Adipose tissue (tissue), 3 donors: Measurements from ENCODE around the gene PHC2. TPM values are rescaled to one million over a fixed set of nuclear protein-coding genes. Genes with fewer than 3 reads are reported as not detected.

ENCODE experiments used
- H3K27ac ChIP-seq: one replicate; pipeline ENCODE4 v1.5.1; 2013; ENCODE audit warnings: low read depth, low read length
- WGBS, 3 donors: extraction: QIAGEN DNeasy Blood & Tissue Kit; methylation state at CpG; one replicate each; pipeline ENCODE4 v1.1.7; 2013; 5-methylcytosine and 5-hydroxymethylcytosine counted together
- polyA plus RNA-seq, 3 donors: library from polyadenylated mRNA; stranded (reverse); fragments of 200-250 nt; gene quantifications; one replicate each; pipeline ENCODE4 v1.2.3, GENCODE V29; 2013
- donor health status: healthy with polysubstance abuse.
- donor health status: Bipolar disorder and iron deficiency.
- donor health status: healthy.

PHC2 gene
- polyA plus RNA-seq, 3 donors, result 44.7 to 150 (median 126) TPM

DNA sequence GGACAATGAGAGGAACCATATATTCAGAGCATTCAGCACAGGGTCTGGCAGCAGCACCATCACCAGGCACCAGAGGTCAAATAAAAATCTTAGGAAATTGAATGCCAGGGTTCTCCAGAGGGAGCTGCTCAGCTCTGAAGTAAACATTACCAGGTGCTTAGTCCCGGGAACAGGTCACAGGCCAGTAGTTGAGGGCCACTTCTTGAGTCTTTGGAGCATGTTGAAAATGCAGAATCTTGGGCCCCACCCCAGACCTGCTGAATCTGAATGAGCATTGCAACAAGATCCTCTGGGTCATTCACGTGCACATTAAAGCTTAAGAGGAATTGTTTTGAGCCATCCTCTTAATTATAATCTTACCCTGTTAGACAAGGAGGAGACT is 33.8 kb downstream of the PHC2 start:
- no peak overlapping the region for H3K27ac ChIP-seq
- 68 to 84% (median 81%) methylated on average over 2 of the region's 2 CpGs for WGBS, 3 donors

DNA sequence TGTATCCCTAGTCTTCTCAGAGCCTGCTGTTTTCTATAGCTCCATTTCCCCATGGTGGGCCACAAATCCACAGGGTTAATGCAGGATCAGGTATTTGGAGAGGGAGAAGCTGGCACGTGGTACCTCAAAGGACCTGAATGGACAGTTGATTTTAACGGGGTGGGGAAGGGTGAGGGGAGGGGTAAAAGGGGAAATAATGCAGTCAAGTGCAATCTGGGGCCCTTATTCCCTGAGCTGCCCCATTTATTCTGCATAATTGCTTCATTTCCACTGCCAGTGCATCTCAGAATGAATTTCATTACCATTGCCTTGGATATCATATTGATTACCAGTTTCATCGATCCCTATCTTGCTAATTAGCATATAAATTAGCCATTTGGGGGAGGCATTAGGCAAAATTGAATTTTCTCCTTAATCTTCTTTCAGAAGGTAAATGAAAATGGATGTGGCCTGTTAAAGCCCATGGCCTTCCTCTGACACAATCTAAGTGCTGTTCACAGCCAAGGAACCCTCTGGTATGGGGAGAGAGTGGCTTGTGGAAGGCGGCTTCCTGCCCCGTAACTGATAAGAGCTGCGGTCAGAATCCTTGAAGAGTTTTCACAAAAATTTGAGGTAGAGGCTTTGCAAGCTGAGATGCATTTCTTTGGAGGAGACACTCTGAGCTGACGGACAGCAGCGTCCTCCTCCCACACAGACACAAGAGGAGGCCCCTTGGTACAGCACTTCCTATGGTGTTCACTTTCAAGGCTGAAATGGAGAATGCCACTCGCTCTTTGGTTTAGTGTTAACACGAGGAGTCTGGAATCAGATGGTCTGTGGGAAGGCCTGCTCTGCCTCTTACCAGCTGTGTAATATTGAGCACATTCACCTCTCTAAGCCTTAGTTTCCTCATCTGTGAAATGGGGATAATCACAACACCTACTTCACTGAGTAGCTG is 34.4 kb downstream of the PHC2 start:
- H3K27ac ChIP-seq, result no peak overlapping the region
- WGBS, 3 donors, result 53 to 74% (median 59%) methylated on average over 10 of the region's 10 CpGs

DNA sequence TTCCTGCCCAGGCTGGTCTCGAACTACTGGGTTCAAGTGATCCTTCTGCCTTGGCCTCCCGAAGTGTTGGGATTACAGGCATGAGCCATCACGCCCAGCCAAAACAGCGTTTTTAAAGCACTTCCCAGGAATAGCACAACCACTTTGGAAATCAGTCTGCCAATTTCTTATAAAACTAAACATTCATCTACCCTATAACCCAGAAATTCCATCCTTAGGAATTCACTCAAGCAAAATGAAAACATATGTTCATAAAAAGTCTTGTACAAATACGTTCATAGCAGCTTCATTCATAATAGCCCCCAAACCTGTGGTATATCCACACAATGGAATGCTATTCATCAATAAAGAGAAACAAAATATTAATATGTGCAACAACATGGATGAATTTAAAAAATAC is 36.1 kb downstream of the PHC2 start:
- H3K27ac ChIP-seq, result no peak overlapping the region
- 77 to 81% (median 79%) methylated on average over 5 of the region's 5 CpGs for whole genome bisulfite sequencing, 3 donors

DNA sequence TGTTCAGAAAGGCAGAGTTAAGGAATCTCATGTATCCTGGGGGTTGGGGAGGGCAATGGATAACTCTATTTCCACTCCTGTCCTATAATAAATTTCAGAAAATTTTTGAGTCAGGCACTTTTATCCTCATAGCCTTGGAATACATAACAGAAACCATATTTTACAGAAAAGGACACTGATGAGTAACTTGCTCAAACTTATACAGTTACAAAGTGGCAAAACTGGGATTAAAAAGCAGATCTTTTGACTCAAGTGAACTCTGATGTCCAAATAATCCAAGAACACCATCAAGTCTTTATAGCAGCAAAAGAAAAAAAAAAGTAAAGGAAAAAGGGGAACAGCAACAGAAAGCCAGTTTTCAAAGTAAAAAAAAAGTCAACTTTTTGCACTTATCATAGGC is 36.9 kb downstream of the PHC2 start:
- H3K27ac ChIP-seq, result no peak overlapping the region

DNA sequence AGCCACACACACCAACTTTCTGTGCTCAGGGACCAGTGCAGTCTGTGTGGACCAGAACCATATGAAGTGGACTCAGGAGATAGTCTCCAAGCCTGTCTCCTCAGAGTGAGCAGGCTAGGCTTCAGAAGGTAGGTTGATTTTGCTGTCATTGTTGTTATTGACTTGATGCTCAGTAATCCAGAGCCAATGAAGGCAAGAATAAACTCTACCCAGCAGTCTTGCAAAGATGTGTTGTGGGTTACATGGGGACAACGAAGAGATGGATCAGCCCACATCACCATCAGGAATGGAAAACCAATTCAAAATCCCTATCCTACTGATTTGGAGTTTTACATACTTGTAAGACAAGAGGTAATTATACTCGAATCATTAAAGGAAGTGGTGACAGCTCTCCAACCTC is 37.4 kb downstream of the PHC2 start:
- no peak overlapping the region for H3K27ac ChIP-seq
- WGBS, 3 donors, result 64 to 87% (median 67%) methylated on average over 2 of the region's 2 CpGs

DNA sequence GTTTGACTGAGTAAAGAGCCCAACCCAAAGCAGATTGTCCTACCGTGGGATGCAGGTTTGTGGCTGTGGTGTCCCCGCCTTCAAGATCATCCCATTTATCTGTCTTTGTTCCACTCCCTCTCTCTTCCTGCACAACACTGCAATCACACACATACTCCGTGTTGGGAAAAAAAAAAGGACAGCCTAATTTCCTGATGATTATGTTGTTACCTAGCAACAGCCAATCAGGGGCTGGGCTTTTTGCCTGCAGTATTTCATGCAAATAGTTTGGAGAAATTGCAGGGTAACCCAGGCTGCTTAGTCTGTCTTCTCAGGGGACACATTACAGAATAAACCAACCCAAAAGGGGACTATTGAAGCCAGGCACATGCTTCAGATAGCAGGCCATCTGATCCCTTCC is 38.3 kb downstream of the PHC2 start:
- 46 to 58% (median 52%) methylated on average over 3 of the region's 3 CpGs for WGBS, 3 donors

DNA sequence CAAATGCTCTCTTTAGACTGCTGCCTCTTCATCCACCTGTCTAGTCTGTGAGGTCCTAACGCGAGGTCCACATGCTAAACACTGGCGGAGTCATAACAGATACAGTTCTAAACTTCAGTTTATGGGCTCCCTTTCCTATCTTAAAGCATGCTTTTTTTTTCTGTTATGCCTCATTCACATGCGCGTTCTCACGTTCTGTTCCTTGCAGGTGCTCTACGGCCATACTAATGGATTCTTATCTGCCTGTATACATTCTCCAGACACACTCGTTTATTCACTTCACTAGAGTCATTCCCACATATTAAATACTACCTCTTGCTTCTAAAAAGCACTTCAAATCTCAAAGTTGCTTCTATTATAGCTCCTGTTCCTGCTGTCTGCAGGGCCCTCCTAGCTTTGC is 38.7 kb downstream of the PHC2 start:
- H3K27ac ChIP-seq, result no peak overlapping the region
- 82 to 90% (median 89%) methylated on average over 8 of the region's 8 CpGs for WGBS, 3 donors

More for the DNA sequence above, 38.3 kb downstream of the PHC2 start:
- no peak overlapping the region for H3K27ac ChIP-seq

DNA sequence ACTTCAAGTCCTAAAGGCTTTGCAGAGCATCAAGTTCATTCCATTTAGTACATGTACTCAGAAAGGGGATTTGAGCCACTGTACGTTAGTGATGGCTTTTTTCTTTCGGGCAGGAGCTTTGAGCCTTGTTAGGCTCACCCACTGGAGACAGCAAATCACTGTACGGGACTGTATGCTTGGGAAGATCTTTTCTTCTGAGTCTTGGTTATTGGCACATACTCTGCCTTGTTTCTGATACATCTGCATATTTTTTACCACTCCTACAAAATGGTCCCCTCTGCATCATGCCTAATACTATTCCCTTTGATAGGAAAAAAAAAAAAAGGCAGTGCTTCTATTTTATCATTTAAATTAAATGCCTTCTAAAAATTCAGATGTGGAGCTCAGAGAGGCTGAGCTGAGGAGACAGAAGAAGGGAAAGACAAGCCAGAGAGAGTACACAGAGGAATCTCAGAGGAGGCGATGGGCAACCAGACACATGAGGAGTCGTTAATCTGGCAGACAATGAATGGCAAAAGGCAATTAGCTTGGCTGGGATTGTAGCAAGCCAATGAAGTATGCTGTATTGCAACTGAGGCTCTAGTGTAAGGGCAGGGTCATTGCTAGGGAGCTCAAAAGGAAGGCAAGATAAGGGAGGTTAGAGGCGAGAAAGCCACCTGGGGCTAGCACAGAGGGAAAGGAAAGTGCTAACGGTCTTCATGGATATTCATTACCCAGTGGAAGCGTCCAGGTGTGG is 39.4 kb downstream of the PHC2 start:
- 83 to 86% (median 86%) methylated on average over 8 of the region's 8 CpGs for WGBS, 3 donors
- H3K27ac ChIP-seq, result no peak overlapping the region

DNA sequence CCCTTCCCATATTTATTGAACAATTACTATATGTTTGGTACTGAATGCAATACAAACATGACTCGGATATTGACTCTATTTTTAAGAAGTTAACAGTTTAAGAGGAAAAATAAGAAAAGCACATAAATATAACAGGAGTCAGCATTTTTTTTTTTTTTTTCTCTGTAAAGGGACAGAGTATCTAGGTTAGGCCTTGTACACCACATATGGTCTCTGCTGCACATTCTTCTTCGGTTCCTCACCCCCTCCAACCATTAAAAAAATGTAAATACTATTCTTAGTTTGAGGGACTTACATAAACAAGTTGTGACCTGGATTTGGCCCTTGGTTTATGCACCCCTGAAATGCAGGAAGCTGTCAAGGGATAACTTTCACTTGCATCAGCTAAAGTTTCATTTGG is 40.4 kb downstream of the PHC2 start:
- no peak overlapping the region for H3K27ac ChIP-seq
- WGBS, 3 donors, result 77 to 87% (median 81%) methylated on average over 2 of the region's 2 CpGs

DNA sequence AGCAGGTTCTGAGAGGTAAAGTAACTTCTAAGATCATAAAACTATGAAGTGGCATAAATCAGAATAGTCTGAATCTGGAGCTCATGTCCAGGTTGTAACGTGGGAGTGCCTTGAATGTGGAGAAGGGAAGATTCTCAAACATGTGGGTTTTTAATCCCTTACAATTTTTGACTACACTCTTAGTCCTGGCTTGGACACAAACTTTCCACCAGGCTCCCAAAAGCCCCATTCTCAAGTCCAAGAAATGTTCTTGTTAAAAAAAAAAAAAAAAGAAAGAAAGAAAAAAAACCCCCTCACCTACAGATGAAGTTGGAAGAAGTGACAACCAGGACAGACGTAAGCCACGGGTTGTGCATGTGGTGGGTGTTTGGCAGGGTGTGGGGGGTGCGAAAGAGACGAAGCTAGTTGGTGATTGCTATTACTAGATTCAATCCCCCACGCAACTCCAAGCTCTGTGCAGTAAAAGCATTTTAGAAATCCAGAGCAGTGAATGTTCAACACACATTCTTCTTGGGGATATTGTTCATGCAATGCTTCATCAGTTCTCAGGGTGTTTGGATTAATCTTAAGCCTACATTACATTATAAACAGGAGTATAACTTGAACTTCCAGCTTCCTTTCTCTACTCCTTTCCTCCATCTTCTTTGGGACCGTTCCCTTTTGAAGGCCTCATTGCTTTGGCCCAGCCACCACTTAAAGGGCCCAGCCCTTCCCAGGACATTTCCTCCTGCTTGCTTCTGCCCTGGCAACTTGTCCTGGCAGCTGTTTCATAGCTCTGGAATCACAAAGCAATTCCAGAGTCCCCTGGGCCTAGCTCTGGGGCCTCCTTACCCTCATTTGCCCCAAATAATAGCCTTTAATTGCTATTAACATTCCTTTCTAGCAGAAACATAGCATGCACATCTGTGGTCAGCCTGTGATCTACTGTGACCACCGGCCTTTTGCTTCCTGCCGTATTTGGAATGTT is 41.8 kb downstream of the PHC2 start:
- no peak overlapping the region for H3K27ac ChIP-seq
- 60 to 75% (median 70%) methylated on average over 9 of the region's 9 CpGs for WGBS, 3 donors

DNA sequence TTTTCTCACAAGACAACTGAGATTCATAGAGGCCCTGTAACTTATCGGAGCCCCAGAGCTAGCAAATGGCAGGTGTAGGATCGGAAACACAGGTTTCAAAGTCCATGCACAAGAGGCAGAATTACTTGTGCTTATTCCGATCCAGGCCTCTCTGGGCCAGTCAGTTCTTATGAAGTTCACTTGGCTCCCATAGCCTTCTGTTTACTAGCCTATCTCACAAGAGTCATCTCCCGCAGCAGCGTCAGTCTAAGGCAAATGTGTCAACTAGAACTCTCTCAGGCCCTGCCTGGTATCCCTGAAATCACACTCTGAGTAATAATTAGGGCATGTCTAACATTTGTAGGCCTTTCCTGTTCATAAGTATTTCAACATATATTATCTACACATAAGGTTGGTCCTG is 43.3 kb downstream of the PHC2 start:
- no peak overlapping the region for H3K27ac ChIP-seq
- 72 to 96% (median 95%) methylated on average over 5 of the region's 5 CpGs for WGBS, 3 donors

DNA sequence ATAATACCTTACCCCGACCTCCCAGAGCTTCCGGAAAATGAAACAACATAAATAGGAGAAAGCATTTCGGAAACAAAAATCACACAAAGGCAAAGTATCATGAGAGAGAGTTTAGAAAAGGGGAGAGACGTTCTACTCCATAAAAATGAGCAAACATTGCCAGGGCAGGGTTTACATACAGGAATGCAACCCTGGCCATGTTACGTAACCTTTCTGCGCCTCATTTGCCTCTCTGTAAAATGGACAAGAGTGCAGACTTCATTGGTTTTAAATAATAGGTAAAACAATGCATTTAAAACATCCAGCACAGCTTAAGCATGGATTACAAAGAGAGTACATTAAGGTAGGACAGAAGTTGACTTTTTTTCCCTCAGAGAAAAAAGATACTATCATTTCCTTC is 45.6 kb downstream of the PHC2 start:
- H3K27ac ChIP-seq, result no peak overlapping the region
- 92 to 96% (median 94%) methylated on average over 6 of the region's 6 CpGs for WGBS, 3 donors

DNA sequence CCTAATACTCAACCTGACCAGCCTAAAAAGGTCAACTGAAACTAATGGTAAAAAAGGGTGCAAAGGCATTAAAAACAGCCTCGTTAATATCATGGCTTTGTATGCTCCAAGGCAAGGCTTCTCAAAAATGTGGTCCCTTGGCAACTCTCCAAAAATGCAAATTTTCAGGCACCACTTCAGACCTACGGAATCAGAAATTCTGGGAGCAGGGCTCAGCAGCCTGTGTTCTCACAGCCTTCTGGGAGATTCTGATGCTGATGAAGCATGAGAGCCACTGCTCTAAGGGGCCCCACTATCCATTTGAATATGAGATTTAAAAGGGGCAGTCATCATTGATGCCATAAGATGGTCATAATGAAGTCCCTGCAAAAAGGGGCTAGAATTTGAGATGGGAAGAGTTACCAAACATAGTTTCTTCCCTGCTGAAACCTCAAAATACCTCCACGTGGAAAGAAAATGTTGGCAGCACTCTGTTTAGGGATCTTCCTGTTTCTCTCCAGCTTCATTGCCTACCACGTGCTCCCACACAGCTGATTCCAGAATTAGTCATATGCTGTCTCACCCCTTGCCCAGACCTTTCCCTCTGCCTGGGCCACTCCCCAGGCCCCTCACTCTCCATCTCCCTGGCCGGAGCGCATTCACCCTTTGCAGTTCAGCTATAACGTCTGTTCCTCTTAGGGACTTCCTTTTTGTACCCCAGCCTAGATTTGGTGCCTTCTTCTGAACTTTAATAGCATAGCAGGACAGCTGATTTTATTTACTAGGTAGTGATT is 46.7 kb downstream of the PHC2 start:
- 38 to 65% (median 39%) methylated on average over 7 of the region's 7 CpGs for WGBS, 3 donors
- H3K27ac ChIP-seq, result no peak overlapping the region

DNA sequence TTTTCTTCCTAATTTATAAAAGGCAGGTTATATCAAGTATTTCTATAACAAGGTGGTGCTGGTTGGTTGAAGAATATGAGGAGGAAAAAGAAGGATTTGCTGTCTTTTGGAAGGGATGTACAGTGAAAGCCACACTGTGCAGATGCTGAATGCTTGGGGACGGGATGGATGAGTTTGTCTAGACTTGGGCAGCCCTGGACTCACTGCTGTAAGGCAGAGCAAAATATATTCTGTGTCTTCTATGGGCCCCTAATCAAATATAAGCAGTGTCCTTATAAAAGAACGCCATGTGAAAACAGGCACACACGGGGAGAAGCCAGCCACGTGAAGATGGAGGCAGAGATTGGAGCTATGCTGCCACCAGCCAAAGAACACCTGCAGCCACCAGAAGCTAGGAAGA is 47.4 kb downstream of the PHC2 start:
- H3K27ac ChIP-seq, result no peak overlapping the region
- WGBS, 3 donors, result 81 to 89% (median 82%) methylated on average over 4 of the region's 4 CpGs

DNA sequence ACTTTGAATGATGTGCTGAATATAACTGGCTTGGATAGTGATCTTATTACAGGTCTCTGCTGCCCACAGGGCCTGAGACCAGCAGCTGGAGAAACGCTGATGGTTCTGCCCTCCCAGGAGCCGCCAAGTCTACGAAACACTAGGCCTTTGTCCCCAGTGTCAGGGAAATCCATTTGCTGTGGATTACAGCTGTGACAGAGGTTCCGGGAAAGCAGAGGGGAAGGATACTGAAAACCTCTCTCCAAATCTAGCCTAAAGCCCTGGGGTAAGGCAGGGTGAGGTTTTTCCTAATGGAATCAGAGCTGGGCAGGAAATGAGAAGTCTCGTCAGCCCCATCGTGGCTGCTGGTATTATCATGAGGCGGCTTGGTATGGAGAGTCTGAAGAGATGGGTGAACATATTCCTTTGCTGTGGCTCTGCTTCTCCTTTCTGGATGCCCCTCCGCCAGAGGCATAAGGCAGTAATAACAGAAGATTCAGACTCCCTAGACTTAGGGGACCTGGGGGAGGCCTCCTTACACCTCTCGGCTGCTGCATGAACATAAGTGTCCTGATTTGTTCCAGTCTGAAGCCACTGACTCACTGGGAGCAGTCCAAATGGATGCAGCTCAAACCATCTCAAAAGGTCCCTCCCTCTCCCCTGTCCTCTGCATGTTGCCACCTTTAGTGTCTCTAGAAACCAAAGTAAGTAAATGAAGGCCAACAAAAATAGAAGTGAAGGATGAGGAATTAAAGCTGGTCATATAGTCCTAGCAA is 48.1 kb downstream of the PHC2 start:
- 58 to 69% (median 63%) methylated on average over 9 of the region's 9 CpGs for WGBS, 3 donors
- no peak overlapping the region for H3K27ac ChIP-seq

DNA sequence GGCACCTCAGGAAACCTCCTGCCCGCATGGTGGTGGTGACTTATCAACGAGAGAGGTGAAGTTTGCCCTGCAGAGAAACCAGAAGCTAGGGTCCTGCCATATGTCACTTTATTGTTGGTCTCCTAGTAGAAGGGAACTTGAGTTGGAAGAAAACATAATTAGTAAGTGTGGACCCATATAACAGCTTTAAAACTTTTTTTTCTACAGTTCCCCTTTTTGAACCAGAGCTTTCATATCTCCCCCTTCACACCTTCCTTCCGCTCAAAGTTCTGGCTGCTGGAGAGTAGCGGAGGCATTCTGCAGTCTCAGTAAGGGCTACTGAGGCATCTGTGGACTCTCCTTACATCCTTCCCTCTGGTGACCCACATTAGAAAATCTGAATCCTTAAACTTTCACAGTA is 48.9 kb downstream of the PHC2 start:
- WGBS, 3 donors, result 67 to 92% (median 73%) methylated on average over 4 of the region's 4 CpGs
- H3K27ac ChIP-seq, result no peak overlapping the region

DNA sequence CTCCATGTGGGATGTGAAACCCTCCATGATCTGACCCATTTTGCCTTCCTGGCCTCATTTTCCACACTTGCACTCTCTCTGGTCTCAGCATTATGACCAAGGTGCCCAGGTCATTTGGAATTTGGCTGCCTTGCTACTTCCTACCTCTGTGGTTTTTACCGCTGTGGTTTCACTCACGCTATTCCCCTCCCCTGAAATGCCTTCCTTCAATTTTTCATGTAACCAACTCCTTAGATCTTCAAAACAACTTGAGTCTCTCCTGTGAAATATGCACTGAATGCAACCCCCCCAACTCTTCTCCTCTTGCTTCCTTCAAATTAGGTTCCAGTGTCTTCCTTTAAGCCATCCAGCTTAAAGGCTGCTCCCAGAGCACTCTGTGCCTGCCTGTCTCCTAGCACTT is 50.1 kb downstream of the PHC2 start:
- H3K27ac ChIP-seq, result no peak overlapping the region
- 64 to 98% (median 70%) methylated on average over 2 of the region's 2 CpGs for whole genome bisulfite sequencing, 3 donors
